GM18520 (cell line): ENCODE results near the gene EPOP.

ENCODE experiments used
- ATAC-seq: cut with Tn5 transposase; IDR thresholded peaks from one replicate; pipeline ENCODE4 v1.9.1; 2021; ENCODE audit not compliant: unreplicated experiment

EPOP gene

GRCh38 chr17:38705803-38706504, 31.2 kb upstream of the EPOP start:
- ATAC-seq = no peak

GRCh38 chr17:38705523-38705802, 30.7 kb upstream of the EPOP start:
- no peak for ATAC-seq

GRCh38 chr17:38704606-38705522, 30.1 kb upstream of the EPOP start, which contains the start of gene MLLT6:
Gene MLLT6 (plus strand): TSS chr17:38705273. CDS start chr17:38705633, 360 bp downstream.
- ATAC-seq = no peak

GRCh38 chr17:38703742-38704605, 29.2 kb upstream of the EPOP start:
- ATAC-seq = no peak

- ATAC-seq = no peak
Measured at GRCh38 chr17:38702916-38703741, 28.4 kb upstream of the EPOP start.

GRCh38 chr17:38702166-38702915, 27.6 kb upstream of the EPOP start:
- ATAC-seq = peak; percentile 22

GRCh38 chr17:38701504-38702165, 26.9 kb upstream of the EPOP start:
- peak; percentile 30 for ATAC-seq

- ATAC-seq = no peak
Measured at GRCh38 chr17:38698760-38699159, 24.0 kb upstream of the EPOP start.

- ATAC-seq = no peak
Measured at GRCh38 chr17:38697061-38697820, 22.5 kb upstream of the EPOP start.

- ATAC-seq = no peak
Measured at GRCh38 chr17:38693700-38694329, 19.1 kb upstream of the EPOP start.

- no peak for ATAC-seq
Measured at GRCh38 chr17:38691154-38691553, 16.4 kb upstream of the EPOP start.

- ATAC-seq = no peak
Measured at GRCh38 chr17:38690386-38690785, 15.6 kb upstream of the EPOP start.

- ATAC-seq = no peak
Measured at GRCh38 chr17:38687286-38687685, 12.5 kb upstream of the EPOP start.

- ATAC-seq = no peak
Measured at GRCh38 chr17:38685491-38685890, 10.7 kb upstream of the EPOP start.

- ATAC-seq = no peak
Measured at GRCh38 chr17:38681096-38681495, 6.3 kb upstream of the EPOP start.

GRCh38 chr17:38677819-38678218, 3.1 kb upstream of the EPOP start:
- ATAC-seq = no peak

GRCh38 chr17:38676706-38677504, 2.1 kb upstream of the EPOP start:
- peak; percentile 26 for ATAC-seq
